Chondrocyte (in vitro differentiated cells): ENCODE measurements around the gene ADGRB3. TPM values are rescaled to one million over a fixed set of nuclear protein-coding genes. Genes with fewer than 3 reads are reported as not detected.

Experiments
- DNase-seq: peaks from one replicate; pipeline ENCODE4 v3.0.0; 2021; ENCODE audit warnings: mixed read lengths, low spot score
- H3K27ac Mint-ChIP-seq: one replicate; pipeline ENCODE4 v1.8.0; 2021; ENCODE audit warnings: mild to moderate bottlenecking, moderate library complexity, mixed read lengths; ENCODE audit not compliant: unreplicated experiment
- H3K27me3 Mint-ChIP-seq: 2 replicates; pipeline ENCODE4 v1.8.0; 2021; ENCODE audit warnings: low read depth, mixed read lengths
- H3K36me3 Mint-ChIP-seq: 2 replicates; pipeline ENCODE4 v1.8.0; 2021; ENCODE audit warnings: low read depth, mixed read lengths
- H3K4me1 Mint-ChIP-seq: 2 replicates; pipeline ENCODE4 v1.8.0; 2021; ENCODE audit warnings: low read depth, mild to moderate bottlenecking, mixed read lengths
- H3K4me3 Mint-ChIP-seq: one replicate; pipeline ENCODE4 v1.8.0; 2021; ENCODE audit warnings: mild to moderate bottlenecking, moderate library complexity, mixed read lengths; ENCODE audit not compliant: unreplicated experiment
- H3K9me3 Mint-ChIP-seq: 2 replicates; pipeline ENCODE4 v1.8.0; 2021; ENCODE audit warnings: low read depth, mixed read lengths
- total RNA-seq: library from RNA; stranded (reverse); gene quantifications from 3 replicates; pipeline ENCODE4 v1.2.1, GENCODE V29; 2021
- TF ChIP-seq, protein P1 (sequence below): fragments of 200-600 bp; sonication (generic); IDR thresholded peaks from 2 replicates; pipeline ENCODE4 v1.5.0; 2021; ENCODE audit warnings: antibody characterized with exemption, mild to moderate bottlenecking, moderate library complexity

The ADGRB3 gene
- total RNA-seq, 1 donor from 2014 or later = not detected

DNA sequence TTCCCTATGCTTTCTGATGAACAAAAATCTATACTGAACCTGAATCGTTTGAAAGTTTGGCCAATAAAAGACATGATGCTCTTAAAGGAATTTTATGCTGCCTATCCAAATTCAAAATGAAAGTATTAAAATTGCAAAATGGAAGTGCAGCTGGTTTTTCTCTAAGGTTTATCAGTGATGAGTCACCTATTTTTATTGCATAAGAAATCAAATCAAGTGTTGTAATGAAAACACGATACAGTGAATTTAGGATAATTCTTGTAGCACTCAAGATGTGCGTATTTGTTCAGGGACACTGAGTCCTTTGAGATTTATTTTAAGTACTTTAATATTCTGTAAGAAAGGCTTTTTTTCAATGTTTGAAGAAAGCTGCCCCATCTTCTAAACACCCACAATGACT is 409.5 kb downstream of the ADGRB3 start:
- DNase-seq = no peak
- H3K4me1 Mint-ChIP-seq = peaks cover 4% of the 10 kb centered on the region
- peaks cover 2% of the 10 kb centered on the region for H3K27me3 Mint-ChIP-seq
- H3K36me3 Mint-ChIP-seq = no peaks in the 10 kb centered on the region
- TF ChIP-seq, protein P1, sequence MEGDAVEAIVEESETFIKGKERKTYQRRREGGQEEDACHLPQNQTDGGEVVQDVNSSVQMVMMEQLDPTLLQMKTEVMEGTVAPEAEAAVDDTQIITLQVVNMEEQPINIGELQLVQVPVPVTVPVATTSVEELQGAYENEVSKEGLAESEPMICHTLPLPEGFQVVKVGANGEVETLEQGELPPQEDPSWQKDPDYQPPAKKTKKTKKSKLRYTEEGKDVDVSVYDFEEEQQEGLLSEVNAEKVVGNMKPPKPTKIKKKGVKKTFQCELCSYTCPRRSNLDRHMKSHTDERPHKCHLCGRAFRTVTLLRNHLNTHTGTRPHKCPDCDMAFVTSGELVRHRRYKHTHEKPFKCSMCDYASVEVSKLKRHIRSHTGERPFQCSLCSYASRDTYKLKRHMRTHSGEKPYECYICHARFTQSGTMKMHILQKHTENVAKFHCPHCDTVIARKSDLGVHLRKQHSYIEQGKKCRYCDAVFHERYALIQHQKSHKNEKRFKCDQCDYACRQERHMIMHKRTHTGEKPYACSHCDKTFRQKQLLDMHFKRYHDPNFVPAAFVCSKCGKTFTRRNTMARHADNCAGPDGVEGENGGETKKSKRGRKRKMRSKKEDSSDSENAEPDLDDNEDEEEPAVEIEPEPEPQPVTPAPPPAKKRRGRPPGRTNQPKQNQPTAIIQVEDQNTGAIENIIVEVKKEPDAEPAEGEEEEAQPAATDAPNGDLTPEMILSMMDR = no peak
- no peak overlapping the region for H3K27ac Mint-ChIP-seq
- no peak overlapping the region for H3K4me3 Mint-ChIP-seq
- H3K9me3 Mint-ChIP-seq = no peaks in the 10 kb centered on the region

DNA sequence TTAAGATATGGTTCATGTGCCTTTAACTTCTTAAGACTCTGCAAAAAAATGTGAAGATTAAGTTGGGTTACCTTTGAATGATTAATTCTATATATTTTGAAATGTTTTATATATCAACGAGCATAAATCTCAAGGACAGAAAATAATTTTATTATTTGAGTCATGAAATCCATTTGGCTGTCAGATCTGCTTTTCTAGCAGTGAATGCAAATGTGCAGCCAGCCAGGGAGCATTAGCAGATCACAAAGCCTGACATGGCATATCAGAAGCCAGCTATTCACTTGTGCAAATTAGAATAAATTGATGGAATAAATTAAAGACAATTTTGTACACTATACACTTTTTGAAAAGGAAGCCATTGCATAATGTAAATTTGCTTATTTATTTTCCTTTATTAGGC is 424.3 kb downstream of the ADGRB3 start:
- TF ChIP-seq, protein P1 = no peak
- DNase-seq = no peak
- Mint-ChIP-seq H3K4me3 (no peak overlapping the region), H3K4me1 (peaks cover 7% of the 10 kb centered on the region), H3K9me3 (no peaks in the 10 kb centered on the region), H3K36me3 (no peaks in the 10 kb centered on the region), H3K27me3 (peaks cover 6% of the 10 kb centered on the region), H3K27ac (no peak overlapping the region)

DNA sequence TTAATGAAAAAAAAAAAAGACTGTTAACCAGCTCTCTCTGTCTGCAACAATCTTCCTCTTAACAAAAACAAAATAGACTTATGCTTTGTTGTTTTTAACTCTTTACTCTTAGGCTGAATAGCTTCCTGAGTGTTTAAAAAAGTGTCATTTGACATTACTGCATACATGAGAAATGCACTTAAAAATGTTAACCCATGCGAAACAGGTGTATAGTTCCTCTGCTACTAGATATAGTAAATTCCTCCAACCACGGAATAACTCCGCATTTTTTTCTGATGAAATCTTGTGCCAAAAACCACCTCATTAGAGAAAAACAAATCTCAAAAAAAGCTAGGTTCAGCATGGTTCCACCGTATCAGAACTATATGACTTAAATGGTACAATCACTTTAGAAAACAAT is 426.0 kb downstream of the ADGRB3 start:
- Mint-ChIP-seq H3K4me3 (no peak overlapping the region), H3K9me3 (no peaks in the 10 kb centered on the region), H3K4me1 (peaks cover 8% of the 10 kb centered on the region), H3K27me3 (peaks cover 6% of the 10 kb centered on the region), H3K36me3 (no peaks in the 10 kb centered on the region), H3K27ac (no peak overlapping the region)
- TF ChIP-seq, protein P1 = no peak
- DNase-seq = no peak

DNA sequence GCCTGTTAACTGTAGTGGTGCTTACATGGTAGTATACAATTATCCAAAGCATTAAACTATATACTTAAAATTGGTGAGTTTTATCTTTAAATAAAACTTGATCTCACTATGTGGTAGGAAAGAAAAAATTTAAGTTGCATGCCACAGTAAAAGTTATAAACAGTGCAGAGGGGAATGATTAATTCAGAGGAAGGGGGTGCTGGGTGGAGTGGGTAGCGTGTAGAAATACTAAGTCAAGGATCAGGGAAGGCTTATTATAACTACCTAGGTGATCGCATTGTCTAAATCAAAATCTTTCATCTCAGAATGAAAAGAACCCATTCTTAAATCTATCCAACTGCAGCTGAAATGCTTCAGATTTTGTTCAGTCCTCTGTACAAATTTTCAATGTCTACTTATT is 428.3 kb downstream of the ADGRB3 start:
- Mint-ChIP-seq H3K36me3 (no peaks in the 10 kb centered on the region), H3K27me3 (peaks cover 5% of the 10 kb centered on the region), H3K9me3 (no peaks in the 10 kb centered on the region), H3K27ac (no peak overlapping the region), H3K4me3 (no peak overlapping the region), H3K4me1 (peaks cover 8% of the 10 kb centered on the region)
- DNase-seq = no peak
- TF ChIP-seq, protein P1 = no peak

DNA sequence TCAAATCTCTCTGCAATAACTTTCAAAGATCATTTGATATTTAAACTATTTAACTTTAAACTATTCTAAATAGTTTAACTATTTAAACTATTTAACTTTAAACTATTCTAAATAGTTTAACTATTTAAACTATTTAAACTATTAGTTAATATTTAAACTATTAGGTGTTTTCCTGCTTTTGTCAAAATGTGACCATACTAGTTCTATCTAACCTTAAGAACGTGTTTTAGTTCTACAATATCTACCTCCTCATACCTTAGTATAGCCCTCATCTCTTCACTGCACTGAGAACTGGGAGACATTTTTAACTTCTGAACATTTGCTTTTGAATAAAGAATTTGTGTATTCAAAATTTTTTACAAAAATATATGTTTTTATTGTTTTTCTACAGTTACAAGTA is 429.1 kb downstream of the ADGRB3 start:
- Mint-ChIP-seq H3K4me1 (peaks cover 8% of the 10 kb centered on the region), H3K9me3 (no peaks in the 10 kb centered on the region), H3K27me3 (peaks cover 2% of the 10 kb centered on the region), H3K36me3 (no peaks in the 10 kb centered on the region), H3K27ac (no peak overlapping the region), H3K4me3 (no peak overlapping the region)
- TF ChIP-seq, protein P1 = no peak
- no peak for DNase-seq
